HEK293 (cell line): ENCODE data around the gene MNX1.

Experiments used
- CTCF ChIA-PET: fragments of 350-600 bp; formaldehyde crosslinking; extraction: SDS; loops from one replicate; lab custom pipeline; 2021; ENCODE audit warnings: antibody characterized with exemption; lab: Yijun Ruan, JAX
- POLR2A ChIA-PET: fragments of 300-600 bp; formaldehyde crosslinking; extraction: SDS; loops from one replicate; lab custom pipeline; 2020; ENCODE audit warnings: antibody characterized with exemption, inconsistent platforms; lab: Yijun Ruan, JAX
- H3K27ac ChIP-seq: fragments of 200-500 bp; sonication (Bioruptor generic); 2 replicates; pipeline ENCODE4 v1.5.1; 2014; ENCODE audit warnings: low read depth, low read length, control low read depth, inconsistent platforms; ENCODE audit errors: extremely low read depth
- H3K36me3 ChIP-seq, 2 experiments: fragments of 200-500 bp in 1 of 2; sonication (Bioruptor generic) in 1 of 2; 1 replicate in 1 of 2; 2 replicates in 1 of 2; pipeline ENCODE4 v1.5.1; 2014 to 2017; ENCODE audit warnings: inconsistent platforms in 2 of 2, low read length in 2 of 2; ENCODE audit not compliant: control insufficient read depth in 2 of 2, insufficient read depth in 1 of 2
- H3K4me1 ChIP-seq: fragments of 200-500 bp; sonication (Bioruptor generic); 2 replicates; pipeline ENCODE4 v1.5.1; 2014; ENCODE audit warnings: mild to moderate bottlenecking, low read length, inconsistent platforms; ENCODE audit not compliant: control insufficient read depth, insufficient read depth
- H3K4me3 ChIP-seq: 2 replicates; pipeline ENCODE4 v1.5.1; 2011; ENCODE audit warnings: low read depth, mild to moderate bottlenecking, control low read depth, low read length, moderate library complexity
- H3K9me3 ChIP-seq: fragments of 200-500 bp; sonication (Bioruptor generic); 2 replicates; pipeline ENCODE4 v1.5.1; 2014; ENCODE audit warnings: low read depth, low read length, inconsistent platforms; ENCODE audit not compliant: control insufficient read depth, insufficient read depth
- GFI1B ChIP-seq: fragments of 450-650 bp; formaldehyde crosslinking; IDR thresholded peaks from 2 replicates; pipeline ENCODE4 v1.5.1; 2016; ENCODE audit warnings: missing biosample characterization, missing genetic modification characterization
- GLIS2 ChIP-seq: fragments of 450-650 bp; formaldehyde crosslinking; IDR thresholded peaks from 2 replicates; pipeline ENCODE4 v1.5.1; 2016; ENCODE audit warnings: missing biosample characterization, missing genetic modification characterization
- HOXC10 ChIP-seq: sonication (generic); formaldehyde crosslinking; IDR thresholded peaks from 2 replicates; pipeline ENCODE4 v1.8.1; 2023; ENCODE audit warnings: mild to moderate bottlenecking, missing genetic modification reagents
- KLF16 ChIP-seq: fragments of 450-650 bp; formaldehyde crosslinking; IDR thresholded peaks from 2 replicates; pipeline ENCODE4 v1.5.1; 2017; ENCODE audit warnings: missing biosample characterization, missing genetic modification characterization
- KLF9 ChIP-seq: fragments of 450-650 bp; formaldehyde crosslinking; IDR thresholded peaks from 2 replicates; pipeline ENCODE4 v1.5.1; 2016; ENCODE audit warnings: missing biosample characterization, missing genetic modification characterization, low read depth
- MZF1 ChIP-seq: fragments of 450-650 bp; formaldehyde crosslinking; IDR thresholded peaks from 2 replicates; pipeline ENCODE4 v1.5.1; 2017; ENCODE audit warnings: missing biosample characterization, missing genetic modification characterization, borderline replicate concordance
- OSR2 ChIP-seq: fragments of 450-650 bp; formaldehyde crosslinking; IDR thresholded peaks from 2 replicates; pipeline ENCODE4 v1.5.1; 2016; ENCODE audit warnings: missing biosample characterization, missing genetic modification characterization
- ZFHX2 ChIP-seq: fragments of 450-650 bp; formaldehyde crosslinking; conservative IDR thresholded peaks from 2 replicates; pipeline ENCODE4 v1.5.1; 2016; ENCODE audit warnings: missing biosample characterization, missing genetic modification characterization
- ZNF2 ChIP-seq: fragments of 450-650 bp; formaldehyde crosslinking; IDR thresholded peaks from 2 replicates; pipeline ENCODE4 v1.5.1; 2016; ENCODE audit warnings: missing biosample characterization, missing genetic modification characterization
- ZNF221 ChIP-seq: fragments of 450-650 bp; formaldehyde crosslinking; IDR thresholded peaks from 2 replicates; pipeline ENCODE4 v1.5.1; 2017; ENCODE audit warnings: missing biosample characterization, missing genetic modification characterization, borderline replicate concordance
- ZNF239 ChIP-seq: fragments of 450-650 bp; formaldehyde crosslinking; IDR thresholded peaks from 2 replicates; pipeline ENCODE4 v1.5.1; 2016; ENCODE audit warnings: missing biosample characterization, missing genetic modification characterization
- ZNF302 ChIP-seq: fragments of 450-650 bp; formaldehyde crosslinking; IDR thresholded peaks from 2 replicates; pipeline ENCODE4 v1.5.1; 2016; ENCODE audit warnings: missing biosample characterization, missing genetic modification characterization, low read depth
- ZNF311 ChIP-seq: fragments of 450-650 bp; formaldehyde crosslinking; IDR thresholded peaks from 2 replicates; pipeline ENCODE4 v1.5.1; 2017; ENCODE audit warnings: missing biosample characterization, missing genetic modification characterization, borderline replicate concordance
- ZNF354C ChIP-seq: fragments of 450-650 bp; formaldehyde crosslinking; IDR thresholded peaks from 2 replicates; pipeline ENCODE4 v1.5.1; 2016; ENCODE audit warnings: missing biosample characterization, missing genetic modification characterization, low read depth, borderline replicate concordance
- ZNF362 ChIP-seq: fragments of 450-650 bp; formaldehyde crosslinking; IDR thresholded peaks from 2 replicates; pipeline ENCODE4 v1.5.1; 2016; ENCODE audit warnings: missing biosample characterization, missing genetic modification characterization
- ZNF37A ChIP-seq: fragments of 450-650 bp; IDR thresholded peaks from 2 replicates; pipeline ENCODE4 v1.5.1; 2018; ENCODE audit warnings: missing biosample characterization, missing genetic modification characterization
- ZNF501 ChIP-seq: fragments of 450-650 bp; formaldehyde crosslinking; IDR thresholded peaks from 2 replicates; pipeline ENCODE4 v1.5.1; 2016; ENCODE audit warnings: missing biosample characterization, missing genetic modification characterization
- ZNF521 ChIP-seq: fragments of 450-650 bp; formaldehyde crosslinking; IDR thresholded peaks from 2 replicates; pipeline ENCODE4 v1.5.1; 2017; ENCODE audit warnings: missing biosample characterization, mild to moderate bottlenecking, missing genetic modification characterization
- ZNF596 ChIP-seq: fragments of 450-650 bp; IDR thresholded peaks from 2 replicates; pipeline ENCODE4 v1.5.0; 2018; ENCODE audit warnings: missing biosample characterization, mild to moderate bottlenecking, missing genetic modification characterization, moderate library complexity
- ZNF626 ChIP-seq: fragments of 450-650 bp; sonication (Bioruptor Pico); formaldehyde crosslinking; IDR thresholded peaks from 2 replicates; pipeline ENCODE4 v1.5.1; 2018; ENCODE audit warnings: missing biosample characterization, missing genetic modification characterization, inconsistent platforms
- ZNF664 ChIP-seq: fragments of 450-650 bp; formaldehyde crosslinking; IDR thresholded peaks from 2 replicates; pipeline ENCODE4 v1.5.1; 2016; ENCODE audit warnings: missing biosample characterization, missing genetic modification characterization
- ZNF776 ChIP-seq: fragments of 450-650 bp; formaldehyde crosslinking; IDR thresholded peaks from 2 replicates; pipeline ENCODE4 v1.5.0; 2017; ENCODE audit warnings: missing biosample characterization, missing genetic modification characterization, borderline replicate concordance
- TF ChIP-seq, protein P1 (sequence below): fragments of 450-650 bp; formaldehyde crosslinking; IDR thresholded peaks from 2 replicates; pipeline ENCODE4 v1.5.1; 2016; ENCODE audit warnings: missing biosample characterization, missing genetic modification characterization

The MNX1 gene

GRCh38 chr7:156963472-156963871, 47.0 kb downstream of the MNX1 start:
- POLR2A ChIA-PET = no interaction called here

DNA sequence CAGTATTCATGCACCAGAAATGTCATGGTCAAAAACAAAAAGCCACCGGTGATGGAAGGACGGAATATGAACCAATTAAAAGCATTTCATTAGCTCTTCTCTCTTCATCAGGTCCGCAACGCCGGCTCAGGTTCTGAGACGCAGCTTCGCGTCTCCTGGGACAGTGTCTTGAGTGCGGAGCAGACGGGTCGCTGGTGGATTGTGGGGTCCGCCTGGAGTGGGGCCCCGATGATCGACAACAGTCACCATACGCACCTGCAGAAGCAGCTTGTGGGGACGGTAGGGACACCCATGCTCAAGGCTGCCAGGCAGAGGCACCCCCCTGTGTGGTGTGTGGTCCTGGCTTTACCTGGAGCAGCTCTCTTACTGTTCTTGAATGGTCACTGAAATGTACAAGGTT, 47.6 kb downstream of the MNX1 start:
- no peak for TF ChIP-seq ZNF521 (tag by site-specific recombination)
- no peak for TF ChIP-seq ZNF37A (tag by site-specific recombination)
- TF ChIP-seq, protein P1, sequence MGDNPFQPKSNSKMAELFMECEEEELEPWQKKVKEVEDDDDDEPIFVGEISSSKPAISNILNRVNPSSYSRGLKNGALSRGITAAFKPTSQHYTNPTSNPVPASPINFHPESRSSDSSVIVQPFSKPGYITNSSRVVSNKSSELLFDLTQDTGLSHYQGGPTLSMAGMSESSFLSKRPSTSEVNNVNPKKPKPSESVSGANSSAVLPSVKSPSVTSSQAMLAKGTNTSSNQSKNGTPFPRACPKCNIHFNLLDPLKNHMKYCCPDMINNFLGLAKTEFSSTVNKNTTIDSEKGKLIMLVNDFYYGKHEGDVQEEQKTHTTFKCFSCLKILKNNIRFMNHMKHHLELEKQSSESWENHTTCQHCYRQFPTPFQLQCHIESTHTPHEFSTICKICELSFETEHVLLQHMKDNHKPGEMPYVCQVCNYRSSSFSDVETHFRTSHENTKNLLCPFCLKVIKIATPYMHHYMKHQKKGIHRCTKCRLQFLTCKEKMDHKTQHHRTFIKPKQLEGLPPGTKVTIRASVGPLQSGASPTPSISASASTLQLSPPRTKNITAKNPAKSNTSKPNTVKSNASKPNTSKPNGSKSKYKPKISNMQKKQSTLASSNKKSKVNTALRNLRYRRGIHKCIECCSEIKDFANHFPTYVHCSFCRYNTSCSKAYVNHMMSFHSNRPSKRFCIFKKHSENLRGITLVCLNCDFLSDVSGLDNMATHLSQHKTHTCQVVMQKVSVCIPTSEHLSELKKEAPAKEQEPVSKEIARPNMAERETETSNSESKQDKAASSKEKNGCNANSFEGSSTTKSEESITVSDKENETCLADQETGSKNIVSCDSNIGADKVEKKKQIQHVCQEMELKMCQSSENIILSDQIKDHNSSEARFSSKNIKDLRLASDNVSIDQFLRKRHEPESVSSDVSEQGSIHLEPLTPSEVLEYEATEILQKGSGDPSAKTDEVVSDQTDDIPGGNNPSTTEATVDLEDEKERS (tag by site-specific recombination) = no peak
- no peak for TF ChIP-seq ZNF776 (tag by site-specific recombination)
- no peak for TF ChIP-seq ZNF302 (tag by site-specific recombination)
- TF ChIP-seq GLIS2 (tag by site-specific recombination) = no peak
- TF ChIP-seq OSR2 (tag by site-specific recombination) = no peak
- TF ChIP-seq ZNF239 (tag by site-specific recombination) = no peak
- no peak for TF ChIP-seq ZNF626 (tag by site-specific recombination)
- TF ChIP-seq KLF9 (tag by site-specific recombination) = no peak
- TF ChIP-seq MZF1 = no peak
- no peak for TF ChIP-seq ZFHX2 (tag by site-specific recombination)
- no peak for TF ChIP-seq KLF16
- TF ChIP-seq ZNF362 (tag by site-specific recombination) = no peak
- no peak for TF ChIP-seq GFI1B
- TF ChIP-seq ZNF354C = no peak
- TF ChIP-seq ZNF664 (tag by site-specific recombination) = no peak
- Histone ChIP-seq H3K27ac (no peak overlapping the region), H3K36me3 (peaks cover 23 to 98% of the 10 kb centered on the region in 2 experiments; a peak in 2 of 3 replicates), H3K4me1 (no peaks in the 10 kb centered on the region), H3K9me3 (no peaks in the 10 kb centered on the region), H3K4me3 (no peak overlapping the region)
- ChIA-PET CTCF (no interaction called here), POLR2A (no interaction called here)

More at GRCh38 chr7:156963472-156963871, 47.0 kb downstream of the MNX1 start:
- Histone ChIP-seq H3K9me3 (no peaks in the 10 kb centered on the region), H3K36me3 (peaks cover 23 to 98% of the 10 kb centered on the region in 2 experiments; a peak in 2 of 3 replicates), H3K27ac (no peak overlapping the region), H3K4me1 (no peaks in the 10 kb centered on the region), H3K4me3 (no peak overlapping the region)
- no peak for TF ChIP-seq ZNF501 (tag by site-specific recombination)
- no peak for TF ChIP-seq KLF16
- TF ChIP-seq ZNF596 (tag by site-specific recombination) = no peak
- no peak for TF ChIP-seq HOXC10
- no peak for TF ChIP-seq ZNF2 (tag by site-specific recombination)
- CTCF ChIA-PET = no interaction called here

- TF ChIP-seq ZNF221 (tag by site-specific recombination) (no peak), ZNF311 (tag by site-specific recombination) (no peak)
Observed at GRCh38 chr7:156962145-156962544, 48.3 kb downstream of the MNX1 start.

More at GRCh38 chr7:156962145-156962544, 48.3 kb downstream of the MNX1 start:
- Histone ChIP-seq H3K4me3 (no peak overlapping the region), H3K4me1 (no peaks in the 10 kb centered on the region), H3K9me3 (no peaks in the 10 kb centered on the region), H3K36me3 (peaks cover 23 to 96% of the 10 kb centered on the region in 2 experiments; a peak in 2 of 3 replicates), H3K27ac (no peak overlapping the region)
- POLR2A ChIA-PET = no interaction called here
- CTCF ChIA-PET = no interaction called here
